H1 (cell line): ENCODE results near the gene ADAMTS8. TPM values are rescaled to one million over a fixed set of nuclear protein-coding genes. Genes with fewer than 3 reads are reported as not detected.

Experiments used
- CBX8 ChIP-seq: fragments of 300-800, 300-1000 bp; sonication (generic); IDR thresholded peaks from 2 replicates; pipeline ENCODE4 v1.7.1; 2016; ENCODE audit warnings: low read depth, low read length, borderline replicate concordance
- CEBPB ChIP-seq: IDR thresholded peaks from 2 replicates; pipeline ENCODE4 v1.6.1; 2012; ENCODE audit warnings: low read depth, low read length
- CTBP2 ChIP-seq: IDR thresholded peaks from 2 replicates; pipeline ENCODE4 v1.7.0; 2011; ENCODE audit warnings: borderline replicate concordance, mild to moderate bottlenecking, moderate library complexity, mixed read lengths, low read length; ENCODE audit not compliant: insufficient read depth, insufficient read length
- EGR1 ChIP-seq: IDR thresholded peaks from 2 replicates; pipeline ENCODE4 v1.6.1; 2011; ENCODE audit warnings: low read depth, low read length, borderline replicate concordance
- HDAC2 ChIP-seq, 2 experiments: fragments of 300-600 bp in 1 of 2; sonication (generic) in 1 of 2; IDR thresholded peaks; 2 replicates each; pipeline ENCODE4 v1.6.1; 2011 to 2012; ENCODE audit warnings: low read depth in 2 of 2, low read length in 2 of 2, mild to moderate bottlenecking in 2 of 2, moderate library complexity in 2 of 2, borderline replicate concordance in 1 of 2, inconsistent platforms in 1 of 2
- JUND ChIP-seq: IDR thresholded peaks from 2 replicates; pipeline ENCODE4 v1.6.1; 2011; ENCODE audit warnings: mild to moderate bottlenecking, improper control_type of control experiment, low read length
- KDM4A ChIP-seq: IDR thresholded peaks from one replicate; pipeline ENCODE4 v1.7.1; 2012; ENCODE audit warnings: low read depth, mild to moderate bottlenecking, moderate library complexity, low read length, inconsistent platforms; ENCODE audit not compliant: severe bottlenecking
- POLR2AphosphoS5 ChIP-seq: IDR thresholded peaks from 2 replicates; pipeline ENCODE4 v1.6.1; 2011; ENCODE audit warnings: low read depth, low read length
- SAP30 ChIP-seq: fragments of 300-600 bp; sonication (generic); IDR thresholded peaks from 2 replicates; pipeline ENCODE4 v1.7.1; 2012; ENCODE audit warnings: low read length, moderate library complexity, mild to moderate bottlenecking, inconsistent platforms; ENCODE audit not compliant: insufficient read depth, insufficient replicate concordance
- SIN3A ChIP-seq, 2 experiments: IDR thresholded peaks in 1 of 2; conservative IDR thresholded peaks in 1 of 2; 2 replicates each; pipeline ENCODE4 v1.6.1; 2011 to 2012; ENCODE audit warnings: low read length in 2 of 2, improper control_type of control experiment in 1 of 2, low read depth in 1 of 2, mild to moderate bottlenecking in 1 of 2
- polyA plus RNA-seq, 7 experiments: library from polyadenylated mRNA; depleted of rRNA in 3 of 7; stranded (reverse) in 5 of 7; unstranded in 2 of 7; fragments of >200 nt in 5 of 7; fragments of 200-250 nt in 2 of 7; gene quantifications; 1 replicate in 5 of 7; 2 replicates in 1 of 7; 4 replicates in 1 of 7; pipeline versions ENCODE4 v1.2.1 to v1.2.3, GENCODE V29; 2011 to 2013; ENCODE audit warnings: missing spikeins in 2 of 7, mixed read lengths in 2 of 7
- total RNA-seq: library from RNA; stranded (reverse); fragmentation: NEBNext Ultra II Directional; extraction: Animal tissue kit (Norgen Biotek cat#: 25700); gene quantifications from 2 replicates; pipeline ENCODE4 v1.2.1, GENCODE V29; 2021

ADAMTS8 gene
- total and polyA plus RNA-seq, 2 of the 8 experiments (the other 6 are each of a cell fraction or from before 2014, with no cell fraction given), result 9.3 to 16.6 TPM

GRCh38 chr11:130389335-130389935 is 39.0 kb downstream of the ADAMTS8 start (continued):
- TF ChIP-seq CEBPB, result no peak
- TF ChIP-seq KDM4A, result no peak
- no peak for TF ChIP-seq CBX8
- TF ChIP-seq EGR1, result no peak
- TF ChIP-seq POLR2AphosphoS5, result no peak
- no peak for TF ChIP-seq JUND
- TF ChIP-seq SAP30, result no peak
- TF ChIP-seq HDAC2 (IDR thresholded peaks at IDR 0.05; ENCODE audit: borderline replicate concordance in 1 of 2, low read depth in 2 of 2, low read length in 2 of 2), result no peak
- no peak for TF ChIP-seq CTBP2
- TF ChIP-seq SIN3A (conservative IDR thresholded peaks at IDR 0.05 in 1 of 2, IDR thresholded peaks at IDR 0.05 in 1 of 2; ENCODE audit: low read depth in 1 of 2, low read length in 2 of 2), result no peak
